Left lung (tissue), 10 donors: ENCODE data around the gene TH. TPM values are rescaled to one million over a fixed set of nuclear protein-coding genes. Genes with fewer than 3 reads are reported as not detected.
A peak's percentile ranks its signal among the peaks of the same experiment; 100 is the strongest.
"Not testable (repeated sequence)": the region's sequence is repeated elsewhere in the genome, so short reads cannot be mapped to it uniquely, and the experiment has no call there.

Source experiments
- ATAC-seq: fragments of 200-7000 bp; cut with Tn5 transposase; one replicate; pipeline ENCODE4 v1.9.1; 2020; ENCODE audit warnings: moderate library complexity
- DNase-seq, 4 donors: peaks; one replicate each; pipeline ENCODE4 v3.0.0-alpha.2; 2013 to 2020
- H3K27ac ChIP-seq, 2 donors: fragments of 200-600 bp; sonication (generic) in 1 of 2; one replicate each; pipeline versions ENCODE4 v1.5.0 to v1.8.0; 2020 to 2021
- H3K27me3 ChIP-seq, 2 donors: fragments of 200-600 bp; sonication (generic) in 1 of 2; one replicate each; pipeline versions ENCODE4 v1.5.0 to v1.8.0; 2020 to 2021
- H3K36me3 ChIP-seq, 2 donors: fragments of 200-600 bp; sonication (generic) in 1 of 2; one replicate each; pipeline versions ENCODE4 v1.5.0 to v1.8.0; 2020 to 2021
- H3K4me1 ChIP-seq, 2 donors: fragments of 200-600 bp; one replicate each; pipeline ENCODE4 v1.8.0; 2021
- H3K4me3 ChIP-seq, 2 donors: fragments of 200-600 bp; sonication (generic) in 1 of 2; one replicate each; pipeline versions ENCODE4 v1.5.0 to v1.8.0; 2020 to 2021; ENCODE audit warnings: mild to moderate bottlenecking in 1 of 2
- H3K9me3 ChIP-seq, 2 donors: fragments of 200-600 bp; sonication (generic) in 1 of 2; one replicate each; pipeline versions ENCODE4 v1.5.0 to v1.8.0; 2020 to 2021
- intact Hi-C, 2 donors: fragments of 100-400 bp; cut with DNase I; formaldehyde crosslinking; loops; one replicate each; pipeline versions ENCODE4 v1.11.2 to v1.14.2; 2022
- polyA plus RNA-seq, 6 donors: library from polyadenylated mRNA; unstranded; fragments of 120-200 nt; gene quantifications; one replicate each; pipeline ENCODE4 v1.2.1, GENCODE V29; 2013; ENCODE audit not compliant: insufficient read length in 6 of 6
- total RNA-seq, 2 donors: library from RNA; stranded (reverse); fragmentation: NEBNext Ultra II Directional; extraction: Animal tissue kit (Norgen Biotek cat#: 25700); gene quantifications; one replicate each; pipeline ENCODE4 v1.2.1, GENCODE V29; 2021
- TF ChIP-seq, protein P1 (sequence below), 2 donors: fragments of 200-600 bp; sonication (generic) in 1 of 2; IDR thresholded peaks; one replicate each; pipeline versions ENCODE4 v1.5.0 to v1.8.0; 2021; ENCODE audit warnings: antibody characterized with exemption in 2 of 2
- donor health status: DM: no; HTN: yes; CAD: no.
- donor health status: DM: no; HTN: no; CAD: no.

The TH gene
- total and polyA plus RNA-seq, 8 donors, result 0.18 to 1.4 (median 0.55) TPM

- TF ChIP-seq, protein P1, sequence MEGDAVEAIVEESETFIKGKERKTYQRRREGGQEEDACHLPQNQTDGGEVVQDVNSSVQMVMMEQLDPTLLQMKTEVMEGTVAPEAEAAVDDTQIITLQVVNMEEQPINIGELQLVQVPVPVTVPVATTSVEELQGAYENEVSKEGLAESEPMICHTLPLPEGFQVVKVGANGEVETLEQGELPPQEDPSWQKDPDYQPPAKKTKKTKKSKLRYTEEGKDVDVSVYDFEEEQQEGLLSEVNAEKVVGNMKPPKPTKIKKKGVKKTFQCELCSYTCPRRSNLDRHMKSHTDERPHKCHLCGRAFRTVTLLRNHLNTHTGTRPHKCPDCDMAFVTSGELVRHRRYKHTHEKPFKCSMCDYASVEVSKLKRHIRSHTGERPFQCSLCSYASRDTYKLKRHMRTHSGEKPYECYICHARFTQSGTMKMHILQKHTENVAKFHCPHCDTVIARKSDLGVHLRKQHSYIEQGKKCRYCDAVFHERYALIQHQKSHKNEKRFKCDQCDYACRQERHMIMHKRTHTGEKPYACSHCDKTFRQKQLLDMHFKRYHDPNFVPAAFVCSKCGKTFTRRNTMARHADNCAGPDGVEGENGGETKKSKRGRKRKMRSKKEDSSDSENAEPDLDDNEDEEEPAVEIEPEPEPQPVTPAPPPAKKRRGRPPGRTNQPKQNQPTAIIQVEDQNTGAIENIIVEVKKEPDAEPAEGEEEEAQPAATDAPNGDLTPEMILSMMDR (IDR thresholded peaks at IDR 0.05), result no peak
- intact Hi-C loops, result no loop called here
- Histone ChIP-seq H3K36me3 (no peaks in the 10 kb centered on the region), H3K4me1 (no peaks in the 10 kb centered on the region), H3K27ac (no peak overlapping the region), H3K9me3 (no peaks in the 10 kb centered on the region), H3K4me3 (no peak overlapping the region), H3K27me3 (peaks cover 0 to 41% of the 10 kb centered on the region in 2 donors)
- DNase-seq, result peak in 1 of 4 donors; percentile 5
- ATAC-seq, result no peak
Measured at GRCh38 chr11:2126520-2127085, 45.0 kb downstream of the TH start.

- H3K27ac ChIP-seq, ATAC-seq, H3K36me3 ChIP-seq, DNase-seq, H3K4me3 ChIP-seq, intact Hi-C loops, H3K4me1 ChIP-seq, H3K9me3 ChIP-seq: not testable (repeated sequence)
- H3K27me3 ChIP-seq, result peaks cover 0 to 47% of the 10 kb centered on the region in 2 donors
Measured at GRCh38 chr11:2124736-2125484, 46.7 kb downstream of the TH start.

GRCh38 chr11:2123628-2123960 is 48.0 kb downstream of the TH start:
- intact Hi-C loops, result no loop called here
- DNase-seq (no peak), ATAC-seq (no peak)
- Histone ChIP-seq H3K27me3 (peaks cover 0 to 44% of the 10 kb centered on the region in 2 donors), H3K9me3 (no peaks in the 10 kb centered on the region), H3K4me3 (no peak overlapping the region), H3K4me1 (no peaks in the 10 kb centered on the region), H3K27ac (no peak overlapping the region), H3K36me3 (no peaks in the 10 kb centered on the region)
- TF ChIP-seq, protein P1 (IDR thresholded peaks at IDR 0.05), result no peak

DNA sequence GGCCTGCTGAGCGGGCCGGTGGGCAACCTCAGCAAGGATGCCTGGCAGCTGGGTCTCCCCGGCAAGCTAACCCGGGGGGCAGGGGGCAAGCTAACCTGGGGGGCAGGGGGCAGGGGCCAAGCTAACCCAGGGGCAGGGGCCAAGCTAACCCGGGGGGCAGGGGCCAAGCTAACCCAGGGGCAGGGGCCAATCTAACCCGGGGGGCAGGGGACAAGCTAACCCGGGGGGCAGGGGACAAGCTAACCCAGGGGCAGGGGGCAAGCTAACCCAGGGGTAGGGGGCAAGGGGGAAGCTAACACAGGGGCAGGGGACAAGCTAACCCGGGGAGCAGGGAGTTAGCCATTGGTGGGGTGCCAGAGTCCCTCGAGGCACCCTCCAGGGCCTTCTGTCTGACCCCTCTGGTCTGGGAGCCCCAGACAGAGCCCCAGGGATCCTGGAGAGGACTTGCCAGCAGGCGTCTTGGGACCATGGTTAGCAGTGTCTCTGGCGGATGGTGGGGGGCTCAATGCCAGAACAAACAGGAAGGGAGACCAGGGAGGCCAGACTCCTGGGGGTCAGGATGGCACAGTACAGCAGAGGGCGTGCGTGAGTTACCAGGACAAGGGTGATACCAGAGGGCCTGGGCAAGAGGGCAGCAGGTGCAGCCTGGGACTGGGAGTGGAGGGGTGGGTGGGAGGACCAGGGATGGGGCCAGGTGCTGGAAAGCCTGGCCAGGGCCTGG is 48.5 kb downstream of the TH start:
- no peaks in the 10 kb centered on the region for H3K9me3 ChIP-seq
- H3K27me3 ChIP-seq, result peaks cover 0 to 39% of the 10 kb centered on the region in 2 donors
- H3K36me3 ChIP-seq, result no peaks in the 10 kb centered on the region
- ATAC-seq (no peak), DNase-seq (peak in 1 of 4 donors; percentile 47)
- TF ChIP-seq, protein P1 (IDR thresholded peaks at IDR 0.05), result no peak
- H3K27ac ChIP-seq, result no peak overlapping the region
- H3K4me3 ChIP-seq, result no peak overlapping the region
- intact Hi-C loops, result no loop called here
- H3K4me1 ChIP-seq, result no peaks in the 10 kb centered on the region

- Histone ChIP-seq H3K27ac (no peak overlapping the region), H3K4me3 (no peak overlapping the region), H3K9me3 (peaks cover 0 to 2% of the 10 kb centered on the region in 2 donors), H3K4me1 (no peaks in the 10 kb centered on the region), H3K27me3 (peaks cover 0 to 38% of the 10 kb centered on the region in 2 donors), H3K36me3 (no peaks in the 10 kb centered on the region)
- DNase-seq (peak in 1 of 4 donors; percentile 72), ATAC-seq (no peak)
- TF ChIP-seq, protein P1 (IDR thresholded peaks at IDR 0.05), result no peak
- intact Hi-C loops, result no loop called here
Measured at GRCh38 chr11:2122222-2122906, 49.3 kb downstream of the TH start.
